ENCODE data around the gene NDRG2. TPM values are rescaled to one million over a fixed set of nuclear protein-coding genes. Genes with fewer than 3 reads are reported as not detected.
A peak's percentile ranks its signal among the peaks of the same experiment; 100 is the strongest.

The NDRG2 gene
- total RNA-seq, 1 donor from 2014 or later = 11.8 TPM

GRCh38 chr14:20970983-20971704 is 53.7 kb downstream of the NDRG2 start:
- H3K36me3 ChIP-seq (ENCODE audit: insufficient read depth, low read length) = no peaks in the 10 kb centered on the region
- H2AFZ ChIP-seq (ENCODE audit: low read depth, low read length) = peak overlapping the region; percentile 98
- Mint-ChIP-seq H3K4me3 (ENCODE audit: unreplicated experiment) (peak overlapping the region; percentile 89), H3K4me1 (ENCODE audit: low read depth, unreplicated experiment) (peaks cover 29% of the 10 kb centered on the region), H3K27me3 (ENCODE audit: low read depth, unreplicated experiment) (peaks cover 17% of the 10 kb centered on the region), H3K36me3 (ENCODE audit: low read depth, unreplicated experiment) (peaks cover 5% of the 10 kb centered on the region), H3K9me3 (ENCODE audit: unreplicated experiment) (no peaks in the 10 kb centered on the region), H3K27ac (ENCODE audit: unreplicated experiment) (peak overlapping the region; percentile 89)
- TF ChIP-seq EZH2 (IDR thresholded peaks at IDR 0.05; ENCODE audit: insufficient read depth, low read length) = no peak
- TF ChIP-seq, protein P1, sequence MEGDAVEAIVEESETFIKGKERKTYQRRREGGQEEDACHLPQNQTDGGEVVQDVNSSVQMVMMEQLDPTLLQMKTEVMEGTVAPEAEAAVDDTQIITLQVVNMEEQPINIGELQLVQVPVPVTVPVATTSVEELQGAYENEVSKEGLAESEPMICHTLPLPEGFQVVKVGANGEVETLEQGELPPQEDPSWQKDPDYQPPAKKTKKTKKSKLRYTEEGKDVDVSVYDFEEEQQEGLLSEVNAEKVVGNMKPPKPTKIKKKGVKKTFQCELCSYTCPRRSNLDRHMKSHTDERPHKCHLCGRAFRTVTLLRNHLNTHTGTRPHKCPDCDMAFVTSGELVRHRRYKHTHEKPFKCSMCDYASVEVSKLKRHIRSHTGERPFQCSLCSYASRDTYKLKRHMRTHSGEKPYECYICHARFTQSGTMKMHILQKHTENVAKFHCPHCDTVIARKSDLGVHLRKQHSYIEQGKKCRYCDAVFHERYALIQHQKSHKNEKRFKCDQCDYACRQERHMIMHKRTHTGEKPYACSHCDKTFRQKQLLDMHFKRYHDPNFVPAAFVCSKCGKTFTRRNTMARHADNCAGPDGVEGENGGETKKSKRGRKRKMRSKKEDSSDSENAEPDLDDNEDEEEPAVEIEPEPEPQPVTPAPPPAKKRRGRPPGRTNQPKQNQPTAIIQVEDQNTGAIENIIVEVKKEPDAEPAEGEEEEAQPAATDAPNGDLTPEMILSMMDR (IDR thresholded peaks at IDR 0.05; ENCODE audit: insufficient read depth, low read depth, low read length) = peak; percentile 81
- peak overlapping the region; percentile 40 for H3K27ac ChIP-seq (ENCODE audit: low read depth, low read length)
- no peaks in the 10 kb centered on the region for H4K20me1 ChIP-seq (ENCODE audit: insufficient read depth, low read length)
- no peaks in the 10 kb centered on the region for H3K79me2 ChIP-seq (ENCODE audit: insufficient read depth, low read length)
- no peaks in the 10 kb centered on the region for H3K9me3 ChIP-seq (ENCODE audit: insufficient read depth, low read depth, low read length)
- H3K4me2 ChIP-seq (ENCODE audit: low read length) = peak overlapping the region; percentile 98
- H3K4me3 ChIP-seq (ENCODE audit: insufficient read depth, low read depth, low read length) = peak overlapping the region; percentile 78
- DNase-seq (ENCODE audit: low read depth) (peak; percentile 59), FAIRE-seq (no peak)
- peak overlapping the region; percentile 84 for H3K9ac ChIP-seq (ENCODE audit: low read length)
- peaks cover 15% of the 10 kb centered on the region for H3K27me3 ChIP-seq (ENCODE audit: insufficient read depth, low read length)
- peaks cover 19% of the 10 kb centered on the region for H3K4me1 ChIP-seq (ENCODE audit: insufficient read depth, low read length)

DNA sequence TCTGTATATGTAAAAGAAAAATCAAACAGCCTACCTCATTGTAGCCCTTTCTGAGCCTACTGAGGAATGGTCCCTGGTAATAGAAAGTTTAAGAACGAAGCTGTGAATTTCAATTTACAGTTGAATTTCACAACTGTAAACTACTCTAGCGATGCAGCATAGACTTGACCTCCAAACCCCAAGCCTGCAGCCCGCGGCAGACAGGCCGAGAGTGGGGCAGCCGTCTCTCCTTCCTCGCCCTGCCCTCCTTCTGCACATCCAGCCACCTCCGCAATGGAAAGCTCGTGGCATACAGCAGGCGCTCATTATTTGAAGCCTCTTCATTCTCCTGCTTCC is 54.2 kb downstream of the NDRG2 start:
- H3K9me3 Mint-ChIP-seq (ENCODE audit: unreplicated experiment) = no peaks in the 10 kb centered on the region
- DNase-seq (ENCODE audit: low read depth) = no peak
- H2AFZ ChIP-seq (ENCODE audit: low read depth, low read length) = peak overlapping the region; percentile 98
- H3K79me2 ChIP-seq (ENCODE audit: insufficient read depth, low read length) = no peaks in the 10 kb centered on the region
- TF ChIP-seq, protein P1 (IDR thresholded peaks at IDR 0.05; ENCODE audit: insufficient read depth, low read depth, low read length) = no peak
- TF ChIP-seq EZH2 (IDR thresholded peaks at IDR 0.05; ENCODE audit: insufficient read depth, low read length) = no peak
- peak overlapping the region; percentile 89 for H3K4me3 Mint-ChIP-seq (ENCODE audit: unreplicated experiment)
- FAIRE-seq = no peak
- no peak overlapping the region for H3K27ac Mint-ChIP-seq (ENCODE audit: unreplicated experiment)
- peak overlapping the region; percentile 98 for H3K4me2 ChIP-seq (ENCODE audit: low read length)
- no peaks in the 10 kb centered on the region for H4K20me1 ChIP-seq (ENCODE audit: insufficient read depth, low read length)
- no peak overlapping the region for H3K27ac ChIP-seq (ENCODE audit: low read depth, low read length)
- H3K9ac ChIP-seq (ENCODE audit: low read length) = peak overlapping the region; percentile 84
- H3K4me1 Mint-ChIP-seq (ENCODE audit: low read depth, unreplicated experiment) = peaks cover 27% of the 10 kb centered on the region
- peak overlapping the region; percentile 78 for H3K4me3 ChIP-seq (ENCODE audit: insufficient read depth, low read depth, low read length)
- H3K36me3 Mint-ChIP-seq (ENCODE audit: low read depth, unreplicated experiment) = peaks cover 5% of the 10 kb centered on the region
- H3K27me3 ChIP-seq (ENCODE audit: insufficient read depth, low read length) = peaks cover 18% of the 10 kb centered on the region
- no peaks in the 10 kb centered on the region for H3K9me3 ChIP-seq (ENCODE audit: insufficient read depth, low read depth, low read length)
- H3K36me3 ChIP-seq (ENCODE audit: insufficient read depth, low read length) = no peaks in the 10 kb centered on the region
- peaks cover 17% of the 10 kb centered on the region for H3K27me3 Mint-ChIP-seq (ENCODE audit: low read depth, unreplicated experiment)
- peaks cover 15% of the 10 kb centered on the region for H3K4me1 ChIP-seq (ENCODE audit: insufficient read depth, low read length)

GRCh38 chr14:20969336-20969735 is 55.5 kb downstream of the NDRG2 start:
- FAIRE-seq (no peak), DNase-seq (ENCODE audit: low read depth) (no peak)
- no peak overlapping the region for H3K9ac ChIP-seq (ENCODE audit: low read length)
- Mint-ChIP-seq H3K4me3 (ENCODE audit: unreplicated experiment) (no peak overlapping the region), H3K27ac (ENCODE audit: unreplicated experiment) (no peak overlapping the region), H3K9me3 (ENCODE audit: unreplicated experiment) (no peaks in the 10 kb centered on the region), H3K36me3 (ENCODE audit: low read depth, unreplicated experiment) (peaks cover 5% of the 10 kb centered on the region), H3K27me3 (ENCODE audit: low read depth, unreplicated experiment) (peaks cover 19% of the 10 kb centered on the region), H3K4me1 (ENCODE audit: low read depth, unreplicated experiment) (peaks cover 16% of the 10 kb centered on the region)
- no peaks in the 10 kb centered on the region for H3K9me3 ChIP-seq (ENCODE audit: insufficient read depth, low read depth, low read length)
- H3K27ac ChIP-seq (ENCODE audit: low read depth, low read length) = no peak overlapping the region
- H3K36me3 ChIP-seq (ENCODE audit: insufficient read depth, low read length) = no peaks in the 10 kb centered on the region
- H4K20me1 ChIP-seq (ENCODE audit: insufficient read depth, low read length) = no peaks in the 10 kb centered on the region
- H3K79me2 ChIP-seq (ENCODE audit: insufficient read depth, low read length) = no peaks in the 10 kb centered on the region
- TF ChIP-seq EZH2 (IDR thresholded peaks at IDR 0.05; ENCODE audit: insufficient read depth, low read length) = no peak
- TF ChIP-seq, protein P1 (IDR thresholded peaks at IDR 0.05; ENCODE audit: insufficient read depth, low read depth, low read length) = no peak
- H2AFZ ChIP-seq (ENCODE audit: low read depth, low read length) = no peak overlapping the region
- H3K27me3 ChIP-seq (ENCODE audit: insufficient read depth, low read length) = peaks cover 18% of the 10 kb centered on the region
- H3K4me3 ChIP-seq (ENCODE audit: insufficient read depth, low read depth, low read length) = no peak overlapping the region
- H3K4me1 ChIP-seq (ENCODE audit: insufficient read depth, low read length) = peaks cover 6% of the 10 kb centered on the region
- no peak overlapping the region for H3K4me2 ChIP-seq (ENCODE audit: low read length)
